OCI-LY7 (cell line): ENCODE measurements around the gene ATG9B. TPM values are rescaled to one million over a fixed set of nuclear protein-coding genes. Genes with fewer than 3 reads are reported as not detected.
A peak's percentile ranks its signal among the peaks of the same experiment; 100 is the strongest.
"Not testable (repeated sequence)": the region's sequence is repeated elsewhere in the genome, so short reads cannot be mapped to it uniquely, and the experiment has no call there.

Source experiments
- BruUV-seq: library from RNA; stranded (reverse); fragments of 400-500 nt; replicated peaks from 2 replicates; lab custom pipeline; 2021; lab: Mats Ljungman, UMichigan
- CTCF ChIA-PET: fragments of 300-600 bp; sonication (Branson Sonifier 250); formaldehyde crosslinking; loops from one replicate; lab custom pipeline; 2022; ENCODE audit warnings: antibody characterized with exemption; ENCODE audit not compliant: unreplicated experiment; lab: Charles Lee
- POLR2A ChIA-PET: fragments of 300-600 bp; sonication (Branson Sonifier 250); formaldehyde crosslinking; loops from one replicate; lab custom pipeline; 2022; ENCODE audit warnings: antibody characterized with exemption; lab: Charles Lee
- DNase-seq: peaks from one replicate; pipeline ENCODE4 v3.0.0-alpha.2; 2015; ENCODE audit warnings: low spot score
- H2AFZ ChIP-seq: fragments of 200-600 bp; sonication (generic), shearing (Covaris generic); 2 replicates; pipeline ENCODE4 v1.6.1; 2014; ENCODE audit warnings: mild to moderate bottlenecking, antibody characterized with exemption, low read length, moderate library complexity
- H3K27ac ChIP-seq: fragments of 200-600 bp; sonication (generic); 2 replicates; pipeline ENCODE4 v1.5.1; 2014; ENCODE audit warnings: mixed run types, low read depth, mild to moderate bottlenecking, moderate library complexity, low read length, inconsistent platforms; ENCODE audit not compliant: poor library complexity, severe bottlenecking
- H3K36me3 ChIP-seq: fragments of 200-600 bp; sonication (generic); 2 replicates; pipeline ENCODE4 v1.6.1; 2014; ENCODE audit warnings: mild to moderate bottlenecking, antibody characterized with exemption, low read length, moderate library complexity, mixed read lengths; ENCODE audit not compliant: insufficient read depth
- H3K4me1 ChIP-seq: fragments of 200-600 bp; sonication (generic); 2 replicates; pipeline ENCODE4 v1.5.1; 2014; ENCODE audit warnings: mild to moderate bottlenecking, low read length; ENCODE audit not compliant: insufficient read depth, poor library complexity, severe bottlenecking
- H3K4me2 ChIP-seq: fragments of 200-600 bp; sonication (generic); 2 replicates; pipeline ENCODE4 v1.6.1; 2014; ENCODE audit warnings: mild to moderate bottlenecking, low read length
- H3K4me3 ChIP-seq: fragments of 200-600 bp; sonication (generic); 2 replicates; pipeline ENCODE4 v1.5.1; 2014; ENCODE audit warnings: mild to moderate bottlenecking, low read depth, low read length; ENCODE audit not compliant: poor library complexity, severe bottlenecking
- H3K79me2 ChIP-seq: fragments of 200-600 bp; sonication (generic); 2 replicates; pipeline ENCODE4 v1.6.1; 2016; ENCODE audit warnings: low read depth, mild to moderate bottlenecking, low read length, moderate library complexity, mixed read lengths; ENCODE audit not compliant: insufficient read depth
- H3K9me2 ChIP-seq: fragments of 200-600 bp; sonication (generic); 2 replicates; pipeline ENCODE4 v1.6.1; 2016; ENCODE audit warnings: mild to moderate bottlenecking, low read length, mixed read lengths; ENCODE audit not compliant: insufficient read depth
- H3K9me3 ChIP-seq: fragments of 200-600 bp; sonication (generic); 2 replicates; pipeline ENCODE4 v1.6.1; 2014; ENCODE audit warnings: mild to moderate bottlenecking, mixed run types, low read length, mixed read lengths
- H4K20me1 ChIP-seq: fragments of 200-600 bp; sonication (generic); 2 replicates; pipeline ENCODE4 v1.6.1; 2014; ENCODE audit warnings: mild to moderate bottlenecking, antibody characterized with exemption, low read length, moderate library complexity, mixed read lengths; ENCODE audit not compliant: insufficient read depth
- CTCF ChIP-seq: fragments of 200-600 bp; sonication (generic); conservative IDR thresholded peaks from 2 replicates; pipeline ENCODE4 v1.5.1; 2014; ENCODE audit warnings: mild to moderate bottlenecking, antibody characterized with exemption, low read length, moderate library complexity, mixed read lengths
- EZH2phosphoT487 ChIP-seq: fragments of 200-600 bp; sonication (generic); IDR thresholded peaks from 2 replicates; pipeline ENCODE4 v1.6.1; 2018; ENCODE audit warnings: low read depth, borderline replicate concordance, mild to moderate bottlenecking, mixed run types, antibody characterized with exemption, low read length, moderate library complexity, mixed read lengths
- intact Hi-C: fragments of 100-400 bp; cut with micrococcal nuclease; formaldehyde crosslinking; loops from one replicate; pipeline ENCODE4 v1.10.0; 2022; ENCODE audit not compliant: unreplicated experiment
- total RNA-seq, 2 experiments: library from RNA; depleted of rRNA in 1 of 2; stranded (reverse); fragments of >200 nt in 1 of 2; shearing (Covaris generic) in 1 of 2; gene quantifications; 2 replicates each; pipeline ENCODE4 v1.2.3, GENCODE V29; 2014 to 2022

ATG9B gene
- total RNA-seq, 2 experiments from 2014 or later = 0.97 to 1.1 TPM

GRCh38 chr7:151028948-151029501 lies 4.7 kb upstream of the ATG9B start:
- Histone ChIP-seq H3K4me2 (peak overlapping the region; percentile 76), H3K79me2 (peaks cover 14% of the 10 kb centered on the region; the same call in 1 of the 2 replicates), H3K27ac (no peak overlapping the region), H3K4me3 (peak overlapping the region; percentile 80), H3K4me1 (peaks cover 23% of the 10 kb centered on the region), H4K20me1 (0 out of 2 replicates have a peak, but pooled peaks cover 3% of the 10 kb centered on the region), H3K9me2 (no peaks in the 10 kb centered on the region), H3K36me3 (no peaks in the 10 kb centered on the region), H2AFZ (peak overlapping the region; percentile 66; the same call in 1 of the 2 replicates), H3K9me3 (no peaks in the 10 kb centered on the region)
- no TSS peak for BruUV-seq
- ChIA-PET CTCF (no interaction called here), POLR2A (interaction anchor here (0.7 to 1.3 kb wide), 5 partner anchors 8 to 136 kb away, joined by 3 to 6 read pairs (median 4); no protein-coding TSS in a partner anchor)
- TF ChIP-seq CTCF = no peak
- TF ChIP-seq EZH2phosphoT487 = no peak
- intact Hi-C loops = loop anchor here (1.0 to 2.0 kb wide), 3 partner anchors 29 to 55 kb away; partner anchors contain the start of gene FASTK
- no peak for DNase-seq

- DNase-seq = peak; percentile 99
- TSS peak; percentile 82 for BruUV-seq
- Histone ChIP-seq H3K4me3 (peak within 1 kb of the TSS; percentile 80), H3K36me3 (no peaks in the 10 kb centered on the region), H3K27ac (no peak within 1 kb of the TSS), H3K79me2 (peaks cover 14% of the 10 kb centered on the region; the same call in 1 of the 2 replicates), H3K4me2 (peak within 1 kb of the TSS; percentile 82), H4K20me1 (0 out of 2 replicates have a peak, but pooled peaks cover 3% of the 10 kb centered on the region), H3K4me1 (peaks cover 23% of the 10 kb centered on the region), H3K9me2 (no peaks in the 10 kb centered on the region), H3K9me3 (no peaks in the 10 kb centered on the region), H2AFZ (peak within 1 kb of the TSS; percentile 80)
- POLR2A ChIA-PET = interaction anchor here (0.7 to 1.3 kb wide), 8 partner anchors 9 to 135 kb away, joined by 3 to 6 read pairs (median 3); no protein-coding TSS in a partner anchor
- intact Hi-C loops = loop anchor here (1.0 to 2.0 kb wide), 3 partner anchors 30 to 54 kb away; partner anchors contain the start of gene FASTK
- peak; percentile 54 for TF ChIP-seq CTCF
- no peak for TF ChIP-seq EZH2phosphoT487
- CTCF ChIA-PET = interaction anchor here (0.6 to 0.7 kb wide), 2 partner anchors 595 to 623 kb away, joined by 3 read pairs; a partner anchor contains a TSS
These were observed 4.0 kb upstream of the ATG9B start, which contains the start of gene ABCB8 for GRCh38 chr7:151028131-151028947. Gene ABCB8, plus strand, starts transcription at chr7:151028450. Its CDS starts 66 bp downstream, at chr7:151028516.

- POLR2A ChIA-PET = interaction anchor here (0.7 to 1.3 kb wide), 6 partner anchors 8 to 134 kb away, joined by 3 to 6 read pairs (median 3); no protein-coding TSS in a partner anchor
- H2AFZ ChIP-seq = peak overlapping the region; percentile 80
- not testable (repeated sequence) for BruUV-seq
These were observed 3.4 kb upstream of the ATG9B start for GRCh38 chr7:151027728-151028130.

GRCh38 chr7:151026771-151027727 lies 2.8 kb upstream of the ATG9B start:
- H2AFZ ChIP-seq = peak overlapping the region; percentile 80; the same call in 1 of the 2 replicates
- CTCF ChIA-PET = interaction anchor here (0.8 kb wide), 1 partner anchor 11 kb away, joined by 7 read pairs; no protein-coding TSS in a partner anchor
- BruUV-seq = not testable (repeated sequence)

More at GRCh38 chr7:151027728-151028130, 3.4 kb upstream of the ATG9B start:
- intact Hi-C loops = loop anchor here (1.0 to 2.0 kb wide), 3 partner anchors 31 to 53 kb away; partner anchors contain the start of gene FASTK
- Histone ChIP-seq H3K4me2 (peak overlapping the region; percentile 82), H3K4me1 (peaks cover 23% of the 10 kb centered on the region), H3K4me3 (peak overlapping the region; percentile 80), H3K79me2 (peaks cover 14% of the 10 kb centered on the region; the same call in 1 of the 2 replicates)
- DNase-seq, H4K20me1 ChIP-seq, H3K9me3 ChIP-seq, H3K36me3 ChIP-seq, H3K9me2 ChIP-seq, H3K27ac ChIP-seq: not testable (repeated sequence)
- CTCF ChIA-PET = interaction anchor here (0.7 kb wide), 1 partner anchor 594 kb away, joined by 3 read pairs; no protein-coding TSS in a partner anchor

More at GRCh38 chr7:151026771-151027727, 2.8 kb upstream of the ATG9B start:
- POLR2A ChIA-PET, H3K36me3 ChIP-seq, intact Hi-C loops, H3K27ac ChIP-seq, H3K9me3 ChIP-seq, DNase-seq, H4K20me1 ChIP-seq, H3K9me2 ChIP-seq: not testable (repeated sequence)
- peak overlapping the region; percentile 80 for H3K4me3 ChIP-seq
- peaks cover 23% of the 10 kb centered on the region for H3K4me1 ChIP-seq
- peaks cover 14% of the 10 kb centered on the region; the same call in 1 of the 2 replicates for H3K79me2 ChIP-seq
- peak overlapping the region; percentile 82 for H3K4me2 ChIP-seq
